ENCODE data around the gene CENPQ.
"Not testable (repeated sequence)": the region's sequence is repeated elsewhere in the genome, so short reads cannot be mapped to it uniquely, and the experiment has no call there.

The CENPQ gene

GRCh38 chr6:49462927-49463611 lies at the start of gene CENPQ, which contains the start of gene MMUT:
CENPQ (plus strand) TSS chr6:49463370; CDS start chr6:49470177, 6,807 bp downstream.
MMUT (minus strand) TSS chr6:49463253; CDS start chr6:49459466, 3,787 bp downstream.
- DNase-seq, result peak; percentile 74 to 93 (median 90)

- DNase-seq, result no peak
Measured at GRCh38 chr6:49415358-49415757, 47.8 kb upstream of the CENPQ start.

GRCh38 chr6:49416195-49416594 lies 47.0 kb upstream of the CENPQ start:
- DNase-seq, result no peak

GRCh38 chr6:49423817-49424216 lies 39.4 kb upstream of the CENPQ start:
- DNase-seq, result no peak

- no peak for DNase-seq
Measured at GRCh38 chr6:49430187-49430586, 33.0 kb upstream of the CENPQ start.

- DNase-seq, result no peak
Measured at GRCh38 chr6:49430866-49431265, 32.3 kb upstream of the CENPQ start.

GRCh38 chr6:49453221-49453620 lies 9.9 kb upstream of the CENPQ start:
- no peak for DNase-seq

- DNase-seq, result no peak
Measured at GRCh38 chr6:49454787-49455709, 8.1 kb upstream of the CENPQ start.

GRCh38 chr6:49457771-49458170 lies 5.4 kb upstream of the CENPQ start:
- no peak for DNase-seq

- peak in 3 of 6 experiments; percentile 2 to 15 (median 13) for DNase-seq
Measured at GRCh38 chr6:49462071-49462470, 1.1 kb upstream of the CENPQ start.

- DNase-seq, result no peak
Measured at GRCh38 chr6:49462599-49462926, 607 bp upstream of the CENPQ start.

- DNase-seq, result no peak
Measured at GRCh38 chr6:49463612-49463967, 420 bp downstream of the CENPQ start.

- DNase-seq, result no peak
Measured at GRCh38 chr6:49464691-49465090, 1.5 kb downstream of the CENPQ start.

GRCh38 chr6:49468042-49468441 lies 4.9 kb downstream of the CENPQ start:
- DNase-seq, result no peak

- DNase-seq, result not testable (repeated sequence)
Measured at GRCh38 chr6:49476564-49476963, 13.4 kb downstream of the CENPQ start.

GRCh38 chr6:49479308-49479970 lies 16.3 kb downstream of the CENPQ start:
- DNase-seq, result no peak

- not testable (repeated sequence) for DNase-seq
Measured at GRCh38 chr6:49481846-49482245, 18.7 kb downstream of the CENPQ start.

- not testable (repeated sequence) for DNase-seq
Measured at GRCh38 chr6:49483380-49483779, 20.2 kb downstream of the CENPQ start.

GRCh38 chr6:49490633-49491032 lies 27.5 kb downstream of the CENPQ start:
- DNase-seq, result no peak

- DNase-seq, result no peak
Measured at GRCh38 chr6:49497304-49497703, 34.1 kb downstream of the CENPQ start.

- no peak for DNase-seq
Measured at GRCh38 chr6:49499126-49499525, 36.0 kb downstream of the CENPQ start.

- DNase-seq, result no peak
Measured at GRCh38 chr6:49499623-49500022, 36.5 kb downstream of the CENPQ start, which contains the start of gene GLYATL3. GLYATL3 (plus strand) TSS chr6:49499923; CDS start chr6:49511991, 12,068 bp downstream.

GRCh38 chr6:49504666-49505065 lies 41.5 kb downstream of the CENPQ start:
- no peak for DNase-seq

All from stimulated activated naive CD4-positive, alpha-beta T cell (primary cell).